Measurements from ENCODE around the gene GPC5. TPM values are rescaled to one million over a fixed set of nuclear protein-coding genes. Genes with fewer than 3 reads are reported as not detected.
A peak's percentile ranks its signal among the peaks of the same experiment; 100 is the strongest.

Gene GPC5
- total and polyA plus RNA-seq, 2 of the 13 experiments (the other 11 are each of a cell fraction or from before 2014, with no cell fraction given): 0.02 to 0.07 TPM

- H3K36me3 ChIP-seq (replicated peaks in 1 of 2; ENCODE audit: control insufficient read depth in 1 of 2, insufficient read depth in 2 of 2, low read length in 2 of 2): no peaks in the 10 kb centered on the region
- no peaks in the 10 kb centered on the region for H3K9me3 ChIP-seq (ENCODE audit: low read length)
- in situ Hi-C loops (cut with HindIII; ENCODE audit: extremely low pct_ligation_motif_present, low pct_unique_long_range_greater_than_20kb): no loop called here
- no peak overlapping the region for H3K4me3 ChIP-seq (replicated peaks in 1 of 3; ENCODE audit: insufficient read depth in 1 of 3, low read depth in 2 of 3, low read length in 3 of 3)
- ATAC-seq: no peak
- no peaks in the 10 kb centered on the region for H3K4me1 ChIP-seq (ENCODE audit: insufficient read depth, low read length)
- H3K27me3 ChIP-seq (ENCODE audit: control insufficient read depth in 1 of 2, insufficient read depth in 2 of 2, low read length in 2 of 2): no peaks in the 10 kb centered on the region; a peak in 1 of 5 replicates
- DNase-seq (ENCODE audit: low spot score): no peak
- no peak overlapping the region for H3K4me2 ChIP-seq (ENCODE audit: low read depth, low read length)
- no peak for TF ChIP-seq RBM39 (IDR thresholded peaks at IDR 0.05; ENCODE audit: low read depth, low read length, poor library complexity, severe bottlenecking)
- TF ChIP-seq HNRNPK (IDR thresholded peaks at IDR 0.05; ENCODE audit: low read depth, low read length, poor library complexity, severe bottlenecking): peak; percentile 94
- TF ChIP-seq ARID4A (CRISPR knock-in tag; IDR thresholded peaks at IDR 0.05; ENCODE audit: borderline replicate concordance): no peak
- TF ChIP-seq MLX (CRISPR knock-in tag; IDR thresholded peaks at IDR 0.05): no peak
- no peak for TF ChIP-seq MIXL1 (CRISPR knock-in tag; IDR thresholded peaks at IDR 0.05)
- TF ChIP-seq HNF4A (CRISPR knock-in tag; IDR thresholded peaks at IDR 0.05): no peak
- no peaks in the 10 kb centered on the region for H3K79me2 ChIP-seq (ENCODE audit: insufficient read depth, low read length)
- no peak overlapping the region for H3K9ac ChIP-seq (ENCODE audit: insufficient read depth, low read depth, low read length)
- WGBS (ENCODE audit: low lambda C conversion rate): 39% methylated on average over 7 of the region's 7 CpGs
- no TSS peak for BruUV-seq (replicated peaks)
- ChIA-PET CTCF (ENCODE audit: low intra/inter-chr PET ratio, low total read pairs) (no interaction called here), POLR2A (no interaction called here)
- no peak overlapping the region for H2AFZ ChIP-seq (ENCODE audit: low read length)
- FAIRE-seq: no peak
- no peak overlapping the region for H3K27ac ChIP-seq (ENCODE audit: extremely low read length, insufficient read depth, low read length)
- no peaks in the 10 kb centered on the region for H4K20me1 ChIP-seq (ENCODE audit: insufficient read depth, low read length)
- intact Hi-C loops (cut with micrococcal nuclease; ENCODE audit: unreplicated experiment): no loop called here
These were observed 1383.7 kb downstream of the GPC5 start for GRCh38 chr13:92781965-92782690.

Data from HepG2 (cell line).